Measurements from ENCODE around the gene ADGRE1. TPM values are rescaled to one million over a fixed set of nuclear protein-coding genes. Genes with fewer than 3 reads are reported as not detected.
A peak's percentile ranks its signal among the peaks of the same experiment; 100 is the strongest.

The ADGRE1 gene
- polyA plus RNA-seq, 3 donors from 2014 or later: 0.22 to 0.54 TPM; not detected in 1

DNA sequence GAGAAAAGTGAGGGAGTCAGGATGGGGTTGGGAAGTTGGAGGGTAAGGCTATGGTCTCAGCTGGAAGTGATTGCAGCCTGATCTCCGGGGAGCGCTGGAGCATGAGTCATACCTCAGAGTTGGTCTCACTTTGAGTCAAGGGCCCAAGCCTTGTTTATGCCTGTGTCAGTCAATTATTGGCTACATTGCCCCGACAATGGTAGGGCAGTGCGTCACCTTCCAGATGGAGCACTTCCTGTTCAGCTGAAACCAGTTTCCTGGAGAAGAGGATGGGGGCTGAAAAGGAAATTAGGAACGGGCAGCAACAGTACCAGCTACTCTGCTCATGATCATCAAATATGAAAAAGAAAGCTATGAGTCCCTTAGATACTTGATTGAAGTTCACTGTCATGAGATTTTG, 60.4 kb downstream of the ADGRE1 start:
- H3K9me3 Mint-ChIP-seq: no peaks in the 10 kb centered on the region
- DNase-seq: no peak
- H3K27ac Mint-ChIP-seq: no peak overlapping the region
- H3K4me1 Mint-ChIP-seq: no peaks in the 10 kb centered on the region
- no peaks in the 10 kb centered on the region for H3K36me3 Mint-ChIP-seq
- H3K27me3 Mint-ChIP-seq (ENCODE audit: low read depth in 3 of 3): peaks cover 0 to 3% (median 2%) of the 10 kb centered on the region in 3 donors
- H3K4me3 Mint-ChIP-seq: no peak overlapping the region

DNA sequence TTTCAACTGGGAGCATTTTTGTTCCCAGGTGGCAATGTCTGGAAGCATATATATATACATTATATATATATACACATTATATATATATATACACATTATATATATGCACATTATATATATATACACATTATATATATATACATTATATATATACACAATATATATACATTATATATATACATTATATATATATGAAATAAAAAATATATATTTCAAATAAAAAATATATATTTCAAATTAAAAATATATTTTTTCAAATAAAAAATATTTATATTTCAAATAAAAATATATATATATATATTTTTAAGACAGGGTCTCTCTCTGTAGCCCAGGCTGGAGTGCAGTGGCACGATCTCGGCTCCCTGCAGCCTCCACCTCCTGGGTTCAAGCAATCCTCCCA, 61.5 kb downstream of the ADGRE1 start:
- no peak for DNase-seq
- peaks cover 3 to 4% (median 3%) of the 10 kb centered on the region in 3 donors for H3K27me3 Mint-ChIP-seq (ENCODE audit: low read depth in 3 of 3)
- H3K27ac Mint-ChIP-seq: no peak overlapping the region
- H3K4me3 Mint-ChIP-seq: no peak overlapping the region
- H3K36me3 Mint-ChIP-seq: no peaks in the 10 kb centered on the region
- H3K4me1 Mint-ChIP-seq: no peaks in the 10 kb centered on the region
- H3K9me3 Mint-ChIP-seq: no peaks in the 10 kb centered on the region

DNA sequence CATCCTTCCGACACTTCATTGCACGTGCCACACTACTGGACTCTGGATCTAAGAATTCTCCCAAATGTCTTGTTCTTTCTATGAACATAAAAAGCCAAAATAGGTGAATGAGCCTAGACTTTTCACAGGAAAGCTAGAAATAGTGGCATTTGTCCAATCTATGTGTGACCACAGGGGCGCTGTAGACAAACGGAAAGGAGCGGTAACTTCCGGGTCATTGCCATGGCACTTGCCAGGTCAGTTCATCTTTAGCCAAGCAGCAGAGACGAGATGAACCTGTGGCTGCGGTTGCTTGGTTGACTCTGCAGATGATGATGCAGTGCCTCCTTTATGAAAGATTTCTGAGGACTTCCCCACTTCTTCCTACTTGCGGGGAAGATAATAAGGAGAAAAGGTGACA, 65.6 kb downstream of the ADGRE1 start:
- H3K4me3 Mint-ChIP-seq: no peak overlapping the region

DNA sequence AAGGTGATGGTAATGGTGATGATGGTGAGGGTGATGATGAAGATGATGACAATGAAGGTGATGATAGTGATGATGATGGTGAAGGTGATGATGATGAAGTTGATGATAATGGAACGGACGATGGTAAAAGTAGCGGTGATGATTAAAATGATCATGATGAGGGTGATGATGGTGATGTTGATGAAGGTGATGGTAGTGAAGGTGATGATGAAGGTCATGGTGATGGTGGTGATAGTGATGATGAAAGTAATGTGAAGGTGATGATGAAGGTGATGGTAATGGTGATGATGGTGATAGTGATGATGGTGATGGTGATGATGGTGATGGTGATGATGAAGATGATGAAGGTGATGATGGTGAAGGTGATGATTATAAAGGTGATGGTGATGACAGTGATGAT, 67.7 kb downstream of the ADGRE1 start:
- no peak overlapping the region for H3K4me3 Mint-ChIP-seq
- peaks cover 2 to 5% (median 3%) of the 10 kb centered on the region in 3 donors for H3K27me3 Mint-ChIP-seq (ENCODE audit: low read depth in 3 of 3)
- no peaks in the 10 kb centered on the region for H3K9me3 Mint-ChIP-seq
- no peaks in the 10 kb centered on the region for H3K4me1 Mint-ChIP-seq
- no peak for DNase-seq
- no peak overlapping the region for H3K27ac Mint-ChIP-seq
- H3K36me3 Mint-ChIP-seq: no peaks in the 10 kb centered on the region

More for the DNA sequence above, 65.6 kb downstream of the ADGRE1 start:
- H3K9me3 Mint-ChIP-seq: no peaks in the 10 kb centered on the region
- H3K27ac Mint-ChIP-seq: no peak overlapping the region
- no peaks in the 10 kb centered on the region for H3K36me3 Mint-ChIP-seq
- no peak for DNase-seq
- H3K4me1 Mint-ChIP-seq: no peaks in the 10 kb centered on the region
- peaks cover 2 to 3% (median 3%) of the 10 kb centered on the region in 3 donors for H3K27me3 Mint-ChIP-seq (ENCODE audit: low read depth in 3 of 3)

DNA sequence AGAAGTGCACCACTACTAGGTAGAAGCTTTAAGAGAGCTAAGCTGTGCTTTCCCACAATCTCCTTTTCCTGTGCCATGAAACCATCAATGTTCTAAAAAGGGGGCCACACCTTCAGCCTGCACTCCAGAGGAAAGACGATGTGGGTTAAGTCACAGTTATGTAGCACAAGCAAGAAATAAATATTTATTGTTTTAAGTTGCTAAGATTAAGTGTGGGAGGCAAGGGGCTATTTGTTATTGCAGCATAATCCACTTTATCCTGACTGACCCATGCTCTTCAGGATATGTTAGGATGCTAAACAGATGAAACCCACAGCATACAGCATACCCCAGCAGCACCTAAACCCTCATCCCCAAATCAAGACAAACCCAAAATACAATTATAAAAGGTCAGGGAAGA, 69.2 kb downstream of the ADGRE1 start:
- H3K9me3 Mint-ChIP-seq: no peaks in the 10 kb centered on the region
- peaks cover 3 to 5% (median 5%) of the 10 kb centered on the region in 3 donors for H3K27me3 Mint-ChIP-seq (ENCODE audit: low read depth in 3 of 3)
- no peak for DNase-seq
- no peak overlapping the region for H3K4me3 Mint-ChIP-seq
- H3K4me1 Mint-ChIP-seq: no peaks in the 10 kb centered on the region
- H3K36me3 Mint-ChIP-seq: no peaks in the 10 kb centered on the region
- no peak overlapping the region for H3K27ac Mint-ChIP-seq

DNA sequence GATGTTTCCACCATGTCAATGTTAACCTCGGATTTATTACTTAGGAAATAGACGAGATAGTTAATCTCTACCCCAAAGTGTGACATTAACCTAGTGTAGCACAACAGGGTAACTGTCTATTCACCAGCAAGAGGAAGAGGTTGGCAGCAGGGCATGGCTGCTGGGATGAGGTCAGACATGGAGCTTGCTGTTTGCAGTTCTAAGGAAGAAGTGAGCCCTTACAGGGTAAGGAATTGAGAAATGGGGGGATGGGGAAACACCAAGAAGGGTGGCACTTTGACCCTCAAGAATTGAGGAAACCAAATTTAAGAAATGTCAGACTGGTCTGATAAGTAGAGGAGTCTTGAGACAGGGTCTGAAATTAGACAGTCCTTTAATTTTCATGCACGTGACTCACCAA, 71.4 kb downstream of the ADGRE1 start:
- no peaks in the 10 kb centered on the region for H3K9me3 Mint-ChIP-seq
- no peak overlapping the region for H3K27ac Mint-ChIP-seq
- H3K36me3 Mint-ChIP-seq: no peaks in the 10 kb centered on the region
- DNase-seq: no peak
- H3K27me3 Mint-ChIP-seq (ENCODE audit: low read depth in 3 of 3): peaks cover 0 to 5% (median 2%) of the 10 kb centered on the region in 3 donors
- H3K4me1 Mint-ChIP-seq: no peaks in the 10 kb centered on the region
- H3K4me3 Mint-ChIP-seq: no peak overlapping the region

DNA sequence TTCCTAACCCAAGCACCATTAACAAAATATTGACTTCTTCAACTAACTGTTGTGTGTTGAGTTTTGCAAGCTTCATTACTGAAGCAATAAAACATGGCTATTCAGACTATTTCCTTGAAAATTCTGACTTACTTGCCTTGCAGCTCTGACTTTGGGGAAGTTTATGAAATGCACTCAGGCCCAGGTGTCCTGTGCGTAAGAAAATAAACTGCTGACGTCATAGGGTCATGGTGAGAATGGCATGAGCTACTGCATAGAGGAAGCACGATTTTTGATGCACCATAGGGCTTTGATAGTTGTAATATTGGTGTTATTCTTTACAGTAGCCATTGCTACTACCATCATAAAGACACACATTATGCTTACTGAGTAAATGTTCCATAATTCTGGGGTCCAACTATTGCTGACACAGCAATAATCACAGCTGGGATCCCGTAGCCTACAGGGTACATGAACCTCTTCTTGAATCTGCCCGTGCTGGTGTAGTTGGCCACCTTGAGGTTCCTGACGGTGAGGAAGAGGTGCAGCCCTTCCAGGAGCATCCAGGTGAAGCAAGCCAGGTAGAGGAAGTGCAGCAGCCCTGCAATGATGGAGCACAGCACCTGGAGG, 76.0 kb downstream of the ADGRE1 start:
- DNase-seq: no peak
- H3K27ac Mint-ChIP-seq: no peak overlapping the region
- H3K9me3 Mint-ChIP-seq: no peaks in the 10 kb centered on the region
- peaks cover 2 to 3% (median 2%) of the 10 kb centered on the region in 3 donors for H3K27me3 Mint-ChIP-seq (ENCODE audit: low read depth in 3 of 3)
- no peak overlapping the region for H3K4me3 Mint-ChIP-seq
- no peaks in the 10 kb centered on the region for H3K36me3 Mint-ChIP-seq
- no peaks in the 10 kb centered on the region for H3K4me1 Mint-ChIP-seq

DNA sequence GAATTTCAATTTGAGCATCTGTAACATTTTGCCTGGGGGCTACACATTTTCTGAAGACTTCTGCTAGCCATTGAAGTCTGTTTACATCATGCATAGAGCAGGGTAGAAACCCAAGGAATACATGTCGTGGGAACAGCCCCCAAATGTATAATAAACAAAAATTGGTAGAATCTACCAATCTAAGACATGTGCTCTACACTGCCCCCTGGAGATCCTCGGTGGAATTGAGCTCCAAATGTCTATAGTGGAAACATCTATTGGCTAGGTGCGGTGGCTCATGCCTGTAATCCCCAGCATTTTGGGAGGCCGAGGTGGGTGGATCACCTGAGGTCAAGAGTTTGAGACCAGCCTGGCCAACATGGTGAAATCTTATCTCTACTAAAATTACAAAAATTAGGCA, 76.6 kb downstream of the ADGRE1 start:
- Mint-ChIP-seq H3K36me3 (no peaks in the 10 kb centered on the region), H3K9me3 (no peaks in the 10 kb centered on the region), H3K27me3 (ENCODE audit: low read depth in 3 of 3) (peaks cover 2 to 3% (median 2%) of the 10 kb centered on the region in 3 donors), H3K27ac (no peak overlapping the region), H3K4me3 (no peak overlapping the region), H3K4me1 (no peaks in the 10 kb centered on the region)
- DNase-seq: peak; percentile 15 to 22 (median 15)

DNA sequence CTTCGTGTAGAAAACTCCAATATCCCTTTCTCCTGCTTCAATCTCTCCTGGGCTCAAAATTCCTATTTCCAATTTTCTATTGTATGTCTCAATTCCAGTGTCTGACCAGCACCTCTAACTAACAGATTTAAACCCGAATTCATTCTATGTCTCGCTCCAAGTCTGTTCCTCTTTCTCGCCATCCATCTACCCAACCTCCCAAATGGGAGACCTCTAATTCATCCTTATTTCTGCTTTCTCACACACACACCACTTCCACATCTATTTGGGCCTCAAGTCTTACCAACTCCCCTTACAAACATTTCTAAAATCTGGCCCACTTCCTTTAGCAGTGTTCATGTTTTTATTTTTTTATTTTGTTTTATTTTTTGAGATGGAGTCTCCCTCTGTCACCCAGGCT, 80.6 kb downstream of the ADGRE1 start:
- peak overlapping the region in 1 of 6 donors; percentile 14 for H3K27ac Mint-ChIP-seq
- no peaks in the 10 kb centered on the region for H3K36me3 Mint-ChIP-seq
- no peaks in the 10 kb centered on the region for H3K4me1 Mint-ChIP-seq
- peaks cover 0 to 4% (median 3%) of the 10 kb centered on the region in 3 donors for H3K27me3 Mint-ChIP-seq (ENCODE audit: low read depth in 3 of 3)
- DNase-seq: no peak
- no peak overlapping the region for H3K4me3 Mint-ChIP-seq
- no peaks in the 10 kb centered on the region for H3K9me3 Mint-ChIP-seq

DNA sequence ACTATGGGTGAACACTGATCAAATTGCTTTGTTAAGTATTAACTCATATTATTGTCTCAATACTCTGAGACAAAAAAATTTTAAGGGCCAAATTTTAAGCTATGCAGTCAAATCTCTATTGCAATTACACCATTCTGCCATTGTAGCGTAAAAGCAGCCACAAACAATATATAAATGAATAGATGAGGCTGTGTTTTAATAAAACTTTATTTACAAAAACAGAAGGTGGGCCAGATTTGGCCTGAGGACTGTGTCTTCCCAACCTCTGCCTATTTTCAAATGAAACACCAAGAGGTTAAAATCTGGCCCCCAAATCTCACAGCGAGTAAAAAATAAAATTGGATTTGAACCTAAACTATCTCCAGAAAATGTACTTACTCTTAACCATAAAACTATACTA, 82.1 kb downstream of the ADGRE1 start:
- H3K4me3 Mint-ChIP-seq: no peak overlapping the region
- DNase-seq: no peak
- no peak overlapping the region for H3K27ac Mint-ChIP-seq
- H3K9me3 Mint-ChIP-seq: no peaks in the 10 kb centered on the region
- H3K4me1 Mint-ChIP-seq: no peaks in the 10 kb centered on the region
- peaks cover 0 to 6% (median 4%) of the 10 kb centered on the region in 3 donors for H3K27me3 Mint-ChIP-seq (ENCODE audit: low read depth in 3 of 3)
- no peaks in the 10 kb centered on the region for H3K36me3 Mint-ChIP-seq

DNA sequence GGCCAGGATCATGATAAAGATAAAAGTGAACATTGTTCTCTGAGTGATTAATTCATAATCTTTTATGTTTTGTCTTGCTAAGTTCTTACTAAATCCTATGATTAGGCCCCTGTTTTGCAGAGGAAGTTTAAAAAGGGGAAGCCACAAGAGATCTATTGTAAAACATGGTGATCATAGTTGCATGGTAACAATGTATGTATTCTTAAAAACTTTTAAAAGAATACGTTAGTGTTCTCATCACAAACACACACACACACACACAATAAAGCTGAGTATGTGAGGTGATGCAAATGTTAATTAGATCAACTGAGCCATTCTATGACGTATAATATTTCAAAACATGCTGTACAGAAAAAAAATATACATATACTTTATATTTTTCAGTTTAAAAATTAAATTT, 82.6 kb downstream of the ADGRE1 start:
- Mint-ChIP-seq H3K36me3 (no peaks in the 10 kb centered on the region), H3K4me3 (no peak overlapping the region), H3K9me3 (no peaks in the 10 kb centered on the region), H3K27ac (no peak overlapping the region), H3K4me1 (no peaks in the 10 kb centered on the region), H3K27me3 (ENCODE audit: low read depth in 3 of 3) (peaks cover 0 to 8% (median 4%) of the 10 kb centered on the region in 3 donors)
- DNase-seq: no peak

DNA sequence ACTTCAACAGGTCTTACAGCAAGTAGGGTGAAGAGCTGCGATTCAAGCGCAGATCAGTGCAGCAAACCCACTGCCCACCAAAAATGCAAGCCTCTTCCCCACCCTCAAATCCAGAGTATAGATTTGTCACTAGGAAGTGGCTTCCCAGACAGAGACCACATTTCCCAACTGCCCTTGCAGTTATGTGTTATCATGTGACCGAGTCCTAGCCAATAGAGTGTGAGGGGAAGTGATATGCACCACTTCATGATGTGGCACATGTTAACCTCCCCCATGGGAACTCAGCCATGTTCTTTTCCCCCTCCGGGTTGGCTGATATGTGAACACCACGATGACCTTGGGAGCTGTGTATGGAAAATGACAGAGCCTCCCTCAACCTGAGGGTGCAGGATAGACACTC, 83.1 kb downstream of the ADGRE1 start:
- Mint-ChIP-seq H3K4me1 (no peaks in the 10 kb centered on the region), H3K9me3 (no peaks in the 10 kb centered on the region), H3K36me3 (no peaks in the 10 kb centered on the region), H3K4me3 (no peak overlapping the region), H3K27ac (no peak overlapping the region), H3K27me3 (ENCODE audit: low read depth in 3 of 3) (peaks cover 0 to 8% (median 4%) of the 10 kb centered on the region in 3 donors)
- DNase-seq: no peak

DNA sequence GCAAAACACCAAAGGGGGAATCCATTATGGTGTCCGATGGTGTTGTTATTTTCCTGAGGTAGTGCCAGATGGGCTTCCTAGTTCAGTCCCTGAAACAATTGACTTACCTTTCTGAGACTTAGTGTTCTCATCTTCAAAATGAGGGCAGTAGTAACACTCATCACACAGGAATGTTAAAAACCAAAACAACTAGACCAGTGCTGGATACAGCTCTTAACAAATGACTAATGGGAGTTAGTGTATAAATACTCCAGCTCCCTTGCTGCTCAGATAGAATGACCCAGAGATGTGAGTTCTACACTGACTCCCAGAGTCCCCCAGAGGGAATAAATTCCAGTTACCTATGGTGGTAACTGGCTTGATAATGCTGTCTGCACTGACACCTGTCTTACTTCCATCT, 84.0 kb downstream of the ADGRE1 start:
- DNase-seq: no peak
- H3K27me3 Mint-ChIP-seq (ENCODE audit: low read depth in 3 of 3): peaks cover 0 to 12% (median 3%) of the 10 kb centered on the region in 3 donors
- no peak overlapping the region for H3K4me3 Mint-ChIP-seq
- H3K4me1 Mint-ChIP-seq: no peaks in the 10 kb centered on the region
- no peaks in the 10 kb centered on the region for H3K36me3 Mint-ChIP-seq
- no peaks in the 10 kb centered on the region for H3K9me3 Mint-ChIP-seq
- no peak overlapping the region for H3K27ac Mint-ChIP-seq

DNA sequence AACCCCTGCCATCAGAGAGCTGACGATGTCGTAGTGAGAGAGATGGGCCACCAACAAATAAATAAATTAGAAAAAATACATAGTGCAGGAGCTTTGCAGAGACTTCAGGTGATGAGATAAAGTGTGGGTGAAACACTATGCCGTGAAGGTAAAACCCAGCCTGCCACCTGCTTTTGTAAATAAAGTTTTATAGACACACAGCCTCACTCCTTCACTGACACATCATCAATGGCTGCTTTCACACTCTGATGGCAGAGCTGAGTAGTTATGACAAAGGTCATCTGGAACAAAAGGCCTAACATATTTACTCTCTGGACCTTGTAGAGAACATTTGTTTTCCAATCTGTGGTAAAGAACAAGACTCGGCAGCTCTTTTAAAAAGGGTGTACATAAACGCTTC, 88.8 kb downstream of the ADGRE1 start:
- H3K27ac Mint-ChIP-seq: no peak overlapping the region
- H3K9me3 Mint-ChIP-seq: peaks cover 4 to 20% (median 16%) of the 10 kb centered on the region in 6 donors
- DNase-seq: no peak
- H3K27me3 Mint-ChIP-seq (ENCODE audit: low read depth in 3 of 3): peaks cover 0 to 22% (median 2%) of the 10 kb centered on the region in 3 donors
- H3K4me3 Mint-ChIP-seq: no peak overlapping the region
- H3K36me3 Mint-ChIP-seq: peaks cover 0 to 4% (median 0%) of the 10 kb centered on the region in 3 donors
- H3K4me1 Mint-ChIP-seq: no peaks in the 10 kb centered on the region

DNA sequence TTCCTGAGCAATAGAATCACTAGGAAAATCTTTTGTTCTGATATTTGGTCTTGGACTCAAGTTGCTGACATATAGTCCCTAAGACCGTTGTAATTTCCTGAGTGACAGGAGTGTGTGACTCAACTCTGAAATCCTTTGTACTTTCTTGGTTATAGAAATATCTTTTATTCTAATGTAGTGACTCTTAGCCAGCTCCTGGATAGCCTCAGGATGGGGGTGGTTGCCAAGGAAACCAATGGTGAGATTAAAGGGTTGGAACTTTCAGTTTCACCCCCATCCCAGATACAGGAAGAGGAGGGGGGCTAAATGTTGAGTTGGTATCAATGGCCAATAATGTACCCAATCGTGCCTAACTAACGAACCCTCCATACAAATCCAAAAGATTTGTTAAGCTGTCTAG, 92.0 kb downstream of the ADGRE1 start:
- peaks cover 9 to 34% (median 17%) of the 10 kb centered on the region in 6 donors for H3K9me3 Mint-ChIP-seq
- H3K27ac Mint-ChIP-seq: no peak overlapping the region
- H3K4me3 Mint-ChIP-seq: no peak overlapping the region
- peaks cover 0 to 4% (median 0%) of the 10 kb centered on the region in 3 donors for H3K36me3 Mint-ChIP-seq
- no peaks in the 10 kb centered on the region for H3K4me1 Mint-ChIP-seq
- DNase-seq: no peak
- H3K27me3 Mint-ChIP-seq (ENCODE audit: low read depth in 3 of 3): peaks cover 0 to 24% (median 2%) of the 10 kb centered on the region in 3 donors
